Pericardium fibroblast (primary cell): ENCODE results near the gene PDRG1. TPM values are rescaled to one million over a fixed set of nuclear protein-coding genes. Genes with fewer than 3 reads are reported as not detected.

Experiments used
- total RNA-seq: library from RNA; depleted of rRNA; stranded (reverse); fragments of >200 nt; gene quantifications from 2 replicates; pipeline ENCODE4 v1.2.3, GENCODE V29; 2015

PDRG1 gene
- 5.4 and 11.9 TPM in 2 replicates for total RNA-seq

DNA sequence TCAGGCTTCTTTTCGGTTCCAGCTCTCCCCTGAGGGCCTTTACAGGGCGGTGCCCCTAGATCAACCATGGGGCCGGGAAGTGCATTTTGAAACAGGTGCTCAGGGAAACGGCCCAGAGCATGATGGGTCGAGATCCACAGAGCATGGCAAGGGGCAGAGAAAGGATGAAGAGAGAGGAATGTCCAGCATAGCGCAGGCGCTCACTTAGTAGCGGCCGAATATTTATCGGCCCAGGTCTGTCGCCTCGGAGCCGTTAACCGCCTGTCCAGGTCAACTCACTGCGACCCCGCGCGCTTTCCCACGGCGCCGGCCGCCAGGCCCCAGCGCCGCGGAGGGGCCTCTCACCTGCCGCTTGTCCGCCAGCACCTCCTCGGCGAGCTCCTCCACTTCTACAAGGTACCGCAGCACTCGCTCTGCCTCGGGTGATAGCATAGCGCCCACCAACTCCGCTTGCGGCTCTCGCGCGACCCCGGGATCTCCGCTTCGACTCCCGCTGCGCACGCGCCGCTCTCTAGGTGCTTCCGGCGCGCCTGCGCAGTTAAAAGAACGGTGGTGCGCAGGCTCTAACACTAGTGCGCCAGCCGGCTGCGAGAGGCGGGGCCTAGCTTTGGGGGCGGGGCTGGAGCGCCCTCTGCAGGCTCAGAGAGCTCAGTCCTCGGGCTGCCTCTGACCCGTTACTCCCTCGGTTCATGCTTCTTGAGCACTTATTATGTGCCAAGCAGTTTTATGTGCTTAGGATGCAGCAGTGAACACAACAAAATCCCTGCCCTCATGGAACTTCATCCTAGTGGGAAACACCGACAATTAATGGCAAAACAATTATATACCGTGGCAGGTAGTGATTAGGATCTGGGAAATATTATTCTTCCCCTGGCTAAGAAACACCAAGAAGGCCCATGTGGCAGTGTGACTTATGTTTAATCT, at the start of gene PDRG1:
TSS of gene PDRG1 (minus strand) at position 517 of the 924 bp plus-strand sequence. CDS start at position 432, 85 bp downstream.

DNA sequence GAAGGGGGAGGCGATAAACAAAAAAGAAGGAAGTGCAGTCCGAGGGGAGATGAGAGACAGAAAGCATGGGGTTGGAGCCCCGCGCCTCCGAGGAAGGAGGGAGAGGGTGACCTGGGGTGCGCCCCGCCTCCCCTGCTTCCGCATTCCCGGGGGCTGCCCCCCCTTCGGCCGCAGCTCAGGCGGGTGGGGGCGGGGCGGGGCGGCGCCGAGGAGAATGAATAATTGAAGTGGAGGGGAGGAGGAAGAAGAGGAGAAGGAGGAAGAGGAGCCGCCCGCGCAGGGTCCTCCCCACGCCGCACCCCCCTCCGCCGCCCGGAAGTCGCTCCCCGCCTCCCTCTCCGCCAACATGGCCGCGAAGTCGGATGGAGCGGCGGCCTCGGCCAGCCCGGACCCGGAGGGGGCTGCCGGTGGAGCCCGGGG, 16.0 kb upstream of the PDRG1 start, which contains the start of gene XKR7:
TSS of gene XKR7 (plus strand) at position 322 of the 420 bp plus-strand sequence. CDS start at position 347, 25 bp downstream.

Other genes with a start within 250 kb of the PDRG1 start
- gene BCL2L1, start 229.2 kb downstream of the PDRG1 start, total RNA-seq = 50.5 and 86.2 TPM in 2 replicates
- gene TPX2, start 212.8 kb downstream of the PDRG1 start, total RNA-seq = 6.3 and 7.5 TPM in 2 replicates
- not detected in 2 replicates for gene MYLK2, start 132.7 kb downstream of the PDRG1 start, total RNA-seq
- gene FOXS1, start 106.4 kb downstream of the PDRG1 start, total RNA-seq = 1.1 TPM in 1 of 2 replicates, not detected in the other
- gene DUSP15, start 81.5 kb downstream of the PDRG1 start, total RNA-seq = 0.09 and 0.70 TPM in 2 replicates
- not detected in 2 replicates for gene TTLL9, start 81.4 kb downstream of the PDRG1 start, total RNA-seq
- gene XKR7, start 16.1 kb upstream of the PDRG1 start, total RNA-seq = not detected in 2 replicates
- gene CCM2L, start 58.4 kb upstream of the PDRG1 start, total RNA-seq = not detected in 2 replicates
- gene HCK, start 100.2 kb upstream of the PDRG1 start, total RNA-seq = not detected in 2 replicates
- 30.5 and 36.3 TPM in 2 replicates for gene TM9SF4, start 157.7 kb upstream of the PDRG1 start, total RNA-seq